HepG2 (cell line): ENCODE data around the gene CD209. TPM values are rescaled to one million over a fixed set of nuclear protein-coding genes. Genes with fewer than 3 reads are reported as not detected.

Experiments
- ATAC-seq: fragments of 200-7000 bp; cut with Tn5 transposase; 3 replicates; pipeline ENCODE4 v1.9.1; 2020; ENCODE audit warnings: mild to moderate bottlenecking, moderate library complexity
- BruUV-seq: library from RNA; stranded (reverse); fragments of 400-500 nt; replicated peaks from 2 replicates; lab custom pipeline; 2021; lab: Mats Ljungman, UMichigan
- CTCF ChIA-PET: fragments of 300-600 bp; formaldehyde crosslinking; extraction: SDS; loops from one replicate; lab custom pipeline; 2021; ENCODE audit warnings: low total read pairs, inconsistent platforms, low intra/inter-chr PET ratio; lab: Yijun Ruan, JAX
- POLR2A ChIA-PET: fragments of 350-600 bp; sonication (Branson Sonifier 250); formaldehyde crosslinking; loops from one replicate; lab custom pipeline; 2020; ENCODE audit warnings: antibody characterized with exemption, inconsistent platforms; lab: Yijun Ruan, JAX
- DNase-seq: peaks from one replicate; pipeline ENCODE4 v3.0.0-alpha.2; 2015; ENCODE audit warnings: low spot score
- FAIRE-seq: peaks from 3 replicates; lab custom pipeline; 2011; peaks lifted over from hg19 to GRCh38; lab: Jason Lieb, UNC
- H2AFZ ChIP-seq: one replicate; pipeline ENCODE4 v1.6.1; 2011; ENCODE audit warnings: low read length, inconsistent platforms
- H3K27ac ChIP-seq: fragments of 300-600 bp; 3 replicates; pipeline ENCODE4 v1.8.0; 2011; ENCODE audit warnings: mixed run types, mild to moderate bottlenecking, mixed read lengths, low read length, inconsistent platforms; ENCODE audit not compliant: insufficient read depth; ENCODE audit errors: extremely low read length
- H3K27me3 ChIP-seq, 2 experiments: fragments of 200-600 bp in 1 of 2; 2 replicates in 1 of 2; 3 replicates in 1 of 2; pipeline versions ENCODE4 v1.6.0 to v1.8.0; 2011; ENCODE audit warnings: low read length in 2 of 2, mild to moderate bottlenecking in 2 of 2, moderate library complexity in 2 of 2, inconsistent platforms in 1 of 2; ENCODE audit not compliant: insufficient read depth in 2 of 2, control insufficient read depth in 1 of 2
- H3K36me3 ChIP-seq, 2 experiments: fragments of 200-600 bp in 1 of 2; replicated peaks in 1 of 2; 2 replicates in 1 of 2; 3 replicates in 1 of 2; pipeline versions ENCODE4 v1.5.1 to v1.8.0; 2011; ENCODE audit warnings: low read length in 2 of 2, inconsistent platforms in 1 of 2; ENCODE audit not compliant: insufficient read depth in 2 of 2, control insufficient read depth in 1 of 2
- H3K4me1 ChIP-seq: 2 replicates; pipeline ENCODE4 v1.5.1; 2012; ENCODE audit warnings: low read length, inconsistent platforms; ENCODE audit not compliant: insufficient read depth
- H3K4me2 ChIP-seq: 2 replicates; pipeline ENCODE4 v1.6.0; 2011; ENCODE audit warnings: low read depth, low read length, inconsistent platforms
- H3K4me3 ChIP-seq, 3 experiments: fragments of 200-600 bp in 1 of 3; sonication (generic), shearing (Covaris generic) in 1 of 3; replicated peaks in 1 of 3; 2 replicates each; pipeline ENCODE4 v1.5.1; 2011 to 2016; ENCODE audit warnings: low read length in 3 of 3, inconsistent platforms in 2 of 3, low read depth in 2 of 3, mild to moderate bottlenecking in 2 of 3, control low read depth in 1 of 3, mixed read lengths in 1 of 3; ENCODE audit not compliant: insufficient read depth in 1 of 3
- H3K79me2 ChIP-seq: one replicate; pipeline ENCODE4 v1.6.1; 2011; ENCODE audit warnings: low read length, inconsistent platforms; ENCODE audit not compliant: insufficient read depth
- H3K9ac ChIP-seq: 2 replicates; pipeline ENCODE4 v1.6.0; 2011; ENCODE audit warnings: mild to moderate bottlenecking, low read depth, low read length, inconsistent platforms; ENCODE audit not compliant: insufficient read depth
- H3K9me3 ChIP-seq: 2 replicates; pipeline ENCODE4 v1.5.1; 2012; ENCODE audit warnings: mild to moderate bottlenecking, low read length
- H4K20me1 ChIP-seq: 2 replicates; pipeline ENCODE4 v1.6.0; 2011; ENCODE audit warnings: inconsistent platforms, mild to moderate bottlenecking, low read length, moderate library complexity; ENCODE audit not compliant: insufficient read depth
- CBFB ChIP-seq: sonication (generic); formaldehyde crosslinking; IDR thresholded peaks from 2 replicates; pipeline ENCODE4 v1.4.0; 2020; ENCODE audit warnings: missing genetic modification reagents
- CREB3 ChIP-seq: sonication (generic); formaldehyde crosslinking; IDR thresholded peaks from 2 replicates; pipeline ENCODE4 v1.5.0; 2020; ENCODE audit warnings: missing genetic modification reagents
- FOXC1 ChIP-seq: sonication (generic); formaldehyde crosslinking; IDR thresholded peaks from 2 replicates; pipeline ENCODE4 v1.8.0; 2022; ENCODE audit warnings: mild to moderate bottlenecking, missing genetic modification reagents, borderline replicate concordance
- NCOA2 ChIP-seq: sonication (generic); formaldehyde crosslinking; IDR thresholded peaks from 2 replicates; pipeline ENCODE4 v1.8.0; 2022; ENCODE audit warnings: inconsistent platforms
- NR2C2 ChIP-seq: sonication (generic); formaldehyde crosslinking; IDR thresholded peaks from 2 replicates; pipeline ENCODE4 v1.4.0; 2020; ENCODE audit warnings: missing genetic modification reagents, mild to moderate bottlenecking, moderate library complexity, borderline replicate concordance
- RARA ChIP-seq: IDR thresholded peaks from 2 replicates; pipeline ENCODE4 v1.6.1; 2016; ENCODE audit warnings: missing genetic modification reagents, missing compliant biosample characterization
- RXRA ChIP-seq: sonication (generic); formaldehyde crosslinking; IDR thresholded peaks from 2 replicates; pipeline ENCODE4 v1.5.1; 2020; ENCODE audit warnings: missing genetic modification reagents
- THAP9 ChIP-seq: sonication (generic); formaldehyde crosslinking; IDR thresholded peaks from 2 replicates; pipeline ENCODE4; 2020; ENCODE audit warnings: missing genetic modification reagents, mild to moderate bottlenecking, borderline replicate concordance
- ZNF235 ChIP-seq: sonication (generic); formaldehyde crosslinking; IDR thresholded peaks from 2 replicates; pipeline ENCODE4 v1.8.1; 2023; ENCODE audit warnings: mild to moderate bottlenecking, missing genetic modification reagents, borderline replicate concordance
- ZNF343 ChIP-seq: sonication (generic); formaldehyde crosslinking; IDR thresholded peaks from 2 replicates; pipeline ENCODE4 v1.4.0; 2020; ENCODE audit warnings: mild to moderate bottlenecking, missing genetic modification reagents
- ZNF430 ChIP-seq: sonication (generic); formaldehyde crosslinking; IDR thresholded peaks from 2 replicates; pipeline ENCODE4 v1.9.0; 2021; ENCODE audit warnings: mild to moderate bottlenecking, missing genetic modification reagents
- ZNF614 ChIP-seq: IDR thresholded peaks from 2 replicates; pipeline ENCODE4 v1.6.1; 2018; ENCODE audit warnings: missing biosample characterization, missing genetic modification reagents, inconsistent platforms, borderline replicate concordance
- WGBS: methylation state at CpG from one replicate; pipeline ENCODE4 v1.1.6; 2017; ENCODE audit warnings: low lambda C conversion rate; 5-methylcytosine and 5-hydroxymethylcytosine counted together
- in situ Hi-C: cut with HindIII; loops from 2 replicates; pipeline ENCODE4 v1.10.0; 2017; ENCODE audit warnings: low pct_unique_long_range_greater_than_20kb; ENCODE audit not compliant: extremely low pct_ligation_motif_present
- intact Hi-C: fragments of 100-400 bp; cut with micrococcal nuclease; formaldehyde crosslinking; loops from one replicate; pipeline ENCODE4 v1.10.0; 2022; ENCODE audit not compliant: unreplicated experiment
- polyA plus RNA-seq, 8 experiments: library from polyadenylated mRNA; depleted of rRNA in 3 of 8; stranded (reverse) in 7 of 8; unstranded in 1 of 8; fragments of >200 nt; fragmentation: Illumina TruSeq in 4 of 8; extraction: Trizol in 4 of 8; gene quantifications; 2 replicates each; pipeline versions ENCODE4 v1.2.1 to v1.2.3, GENCODE V29; 2011 to 2016; ENCODE audit warnings: low read depth in 4 of 8, missing spikeins in 1 of 8, mixed read lengths in 1 of 8; ENCODE audit not compliant: insufficient read depth in 1 of 8
- total RNA-seq, 5 experiments: library from RNA; depleted of rRNA; stranded (reverse); fragments of >200 nt; fragmentation: Illumina TruSeq; extraction: Trizol; gene quantifications; 2 replicates each; pipeline ENCODE4 v1.2.3, GENCODE V29; 2016; ENCODE audit warnings: low read depth in 1 of 5
- TF ChIP-seq, protein P1 (sequence below): sonication (generic); formaldehyde crosslinking; IDR thresholded peaks from 2 replicates; pipeline ENCODE4 v1.4.0; 2020; ENCODE audit warnings: mild to moderate bottlenecking, missing genetic modification reagents

CD209 gene
- total and polyA plus RNA-seq, 2 of the 13 experiments (the other 11 are each of a cell fraction or from before 2014, with no cell fraction given): not detected

- Histone ChIP-seq H3K4me3 (no peak overlapping the region), H3K9ac (no peak overlapping the region), H4K20me1 (no peaks in the 10 kb centered on the region), H3K27ac (no peak overlapping the region), H3K9me3 (no peaks in the 10 kb centered on the region), H3K4me1 (no peaks in the 10 kb centered on the region), H3K79me2 (no peaks in the 10 kb centered on the region), H3K4me2 (no peak overlapping the region), H3K36me3 (no peaks in the 10 kb centered on the region), H2AFZ (no peak overlapping the region), H3K27me3 (peaks cover 1 to 31% of the 10 kb centered on the region in 2 experiments; a peak in 3 of 5 replicates)
- BruUV-seq: no TSS peak
- ChIA-PET POLR2A (no interaction called here), CTCF (no interaction called here)
- peak; percentile 26; the same call in 2 of the 3 replicates for ATAC-seq
- in situ Hi-C loops (no loop called here), intact Hi-C loops (no loop called here)
- FAIRE-seq: no peak
- 0 out of 2 replicates have a peak, but pooled peaks have one; percentile 13 for TF ChIP-seq RXRA (CRISPR knock-in tag)
- TF ChIP-seq RARA (CRISPR knock-in tag): 0 out of 2 replicates have a peak, but pooled peaks have one; percentile 16
- TF ChIP-seq NCOA2 (CRISPR knock-in tag): no peak
- no peak for TF ChIP-seq FOXC1 (CRISPR knock-in tag)
- TF ChIP-seq ZNF343 (CRISPR knock-in tag): no peak
- peak; percentile 55; the same call in 1 of the 2 replicates for TF ChIP-seq NR2C2 (CRISPR knock-in tag)
- WGBS: 33% methylated on average over 24 of the region's 78 CpGs
- no peak for DNase-seq
These were observed 16.8 kb downstream of the CD209 start for GRCh38 chr19:7730286-7731217.

- Histone ChIP-seq H3K79me2 (no peaks in the 10 kb centered on the region), H3K36me3 (no peaks in the 10 kb centered on the region), H3K9ac (no peak overlapping the region), H2AFZ (no peak overlapping the region), H3K4me1 (no peaks in the 10 kb centered on the region), H4K20me1 (no peaks in the 10 kb centered on the region), H3K9me3 (no peaks in the 10 kb centered on the region), H3K4me3 (no peak overlapping the region), H3K27ac (no peak overlapping the region), H3K27me3 (peaks cover 1 to 31% of the 10 kb centered on the region in 2 experiments; a peak in 3 of 5 replicates), H3K4me2 (no peak overlapping the region)
- in situ Hi-C loops (no loop called here), intact Hi-C loops (no loop called here)
- POLR2A ChIA-PET: no interaction called here
- DNase-seq: no peak
- no peak for FAIRE-seq
- no TSS peak for BruUV-seq
- CTCF ChIA-PET: no interaction called here
- 41% methylated on average over 15 of the region's 34 CpGs for WGBS
- no peak for ATAC-seq
- TF ChIP-seq ZNF430 (CRISPR knock-in tag) (no peak), ZNF235 (no peak), CBFB (CRISPR knock-in tag) (no peak), CREB3 (no peak), THAP9 (CRISPR knock-in tag) (no peak), ZNF614 (no peak)
- TF ChIP-seq, protein P1, sequence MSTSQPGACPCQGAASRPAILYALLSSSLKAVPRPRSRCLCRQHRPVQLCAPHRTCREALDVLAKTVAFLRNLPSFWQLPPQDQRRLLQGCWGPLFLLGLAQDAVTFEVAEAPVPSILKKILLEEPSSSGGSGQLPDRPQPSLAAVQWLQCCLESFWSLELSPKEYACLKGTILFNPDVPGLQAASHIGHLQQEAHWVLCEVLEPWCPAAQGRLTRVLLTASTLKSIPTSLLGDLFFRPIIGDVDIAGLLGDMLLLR (CRISPR knock-in tag): no peak
These were observed 17.5 kb downstream of the CD209 start for GRCh38 chr19:7729831-7730285.
